Left cardiac atrium (tissue), 4 donors: ENCODE data around the gene THRAP3. TPM values are rescaled to one million over a fixed set of nuclear protein-coding genes. Genes with fewer than 3 reads are reported as not detected.

Experiments used
- ATAC-seq, 2 donors: fragments of 200-7000 bp; cut with Tn5 transposase; one replicate each; pipeline ENCODE4 v1.9.1; 2020; ENCODE audit warnings: mild to moderate bottlenecking in 2 of 2, moderate library complexity in 2 of 2
- DNase-seq: peaks from one replicate; pipeline ENCODE4 v3.0.0-alpha.2; 2020
- intact Hi-C, 2 donors: fragments of 100-400 bp; cut with DNase I; formaldehyde crosslinking; loops; one replicate each; pipeline versions ENCODE4 v1.14.1 to v1.15.1; 2022 to 2023
- total RNA-seq, 2 donors: library from RNA; stranded (reverse); fragmentation: NEBNext Ultra II Directional; extraction: Animal tissue kit (Norgen Biotek cat#: 25700); gene quantifications; one replicate each; pipeline ENCODE4 v1.2.1, GENCODE V29; 2021
- donor health status: DM: no; HTN: yes; CAD: no.
- donor health status: DM: no; HTN: yes; CAD: no; lungs with severe emphysema.
- donor health status: DM: yes; HTN: yes; CAD: no.
- donor health status: Dilated cardiomyopathy.

THRAP3 gene
- total RNA-seq, 2 donors from 2014 or later = 55.9 to 77.0 TPM

DNA sequence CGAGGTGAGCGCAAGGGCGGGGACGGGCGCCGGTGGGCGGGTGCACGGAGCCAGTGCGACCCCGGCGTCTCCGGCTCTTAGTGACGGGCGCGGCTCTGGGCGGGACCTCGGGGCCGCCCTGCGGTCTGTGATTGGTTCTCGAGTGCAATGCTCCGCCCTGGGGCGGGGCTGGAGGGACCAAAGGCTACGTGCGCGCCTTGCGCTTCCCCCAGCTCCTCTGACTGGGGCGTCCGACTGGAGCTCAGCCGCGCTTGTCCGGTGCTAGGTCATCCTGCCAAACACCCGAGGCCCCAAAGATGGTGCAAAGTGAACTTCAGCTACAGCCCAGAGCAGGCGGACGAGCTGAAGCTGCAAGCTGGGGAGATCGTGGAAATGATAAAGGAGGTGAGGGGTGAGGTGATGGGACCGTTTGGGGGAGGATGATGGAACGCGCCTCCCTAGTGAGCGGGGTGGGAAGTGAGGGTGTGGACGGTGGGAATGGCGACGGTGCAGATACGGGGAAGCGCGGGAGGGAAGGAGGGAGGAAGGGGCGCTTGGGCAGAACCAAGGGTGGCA lies 82.7 kb downstream of the THRAP3 start:
- ATAC-seq (peak; percentile 99), DNase-seq (peak; percentile 94)
- intact Hi-C loops = no loop called here

DNA sequence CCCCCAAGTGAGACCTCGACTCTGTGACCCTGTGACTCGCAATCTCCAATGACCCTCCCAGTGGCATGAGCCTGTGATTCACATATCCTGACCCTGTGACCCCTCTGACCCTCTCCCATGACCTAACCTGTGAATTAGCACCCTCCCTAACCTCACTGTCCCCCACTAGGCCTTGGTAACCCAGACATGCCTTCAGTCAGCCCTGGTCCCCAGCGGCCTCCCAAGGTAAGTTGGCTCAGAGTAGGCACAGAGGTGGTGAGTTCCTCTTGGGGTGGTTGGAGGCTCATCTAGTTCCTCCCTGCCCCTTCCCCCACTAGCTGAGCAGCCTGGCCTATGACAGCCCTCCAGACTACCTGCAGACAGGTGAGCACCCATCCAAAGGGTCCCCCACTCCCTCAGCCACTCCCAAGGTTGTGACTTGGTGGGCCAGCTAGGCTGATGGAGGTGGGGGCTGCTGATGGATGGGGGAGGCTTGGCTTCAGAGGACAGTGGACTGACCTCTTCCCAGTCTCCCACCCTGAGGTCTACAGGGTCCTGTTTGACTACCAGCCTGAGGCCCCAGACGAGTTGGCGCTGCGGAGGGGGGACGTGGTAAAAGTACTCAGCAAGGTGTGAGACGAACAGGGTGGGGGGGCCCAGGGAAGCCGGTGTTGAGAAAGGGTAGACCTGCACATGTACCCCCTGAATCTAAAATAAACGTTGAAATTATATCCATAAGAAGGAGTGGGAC lies 83.5 kb downstream of the THRAP3 start:
- intact Hi-C loops = no loop called here
- no peak for DNase-seq
- no peak for ATAC-seq

DNA sequence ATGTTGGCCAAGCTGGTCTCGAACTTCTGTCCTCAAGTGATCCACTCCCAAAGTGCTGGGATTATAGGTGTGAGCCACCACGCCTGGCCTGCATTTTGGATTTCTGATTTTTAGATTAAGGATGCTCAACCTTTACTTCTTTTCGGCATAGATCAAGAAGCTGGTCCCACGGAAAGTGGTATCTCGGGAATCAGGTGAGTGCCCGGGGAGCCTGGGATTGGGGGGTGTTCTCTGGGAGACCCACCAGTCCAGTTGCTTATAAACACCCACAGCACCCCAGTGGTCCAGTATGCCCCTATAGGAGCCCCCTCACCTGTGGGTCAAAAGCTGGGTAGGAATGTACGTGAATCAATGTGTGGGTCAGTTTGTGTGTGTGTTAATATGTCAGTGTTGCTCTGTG lies 85.2 kb downstream of the THRAP3 start:
- ATAC-seq (no peak), DNase-seq (no peak)
- intact Hi-C loops = no loop called here

DNA sequence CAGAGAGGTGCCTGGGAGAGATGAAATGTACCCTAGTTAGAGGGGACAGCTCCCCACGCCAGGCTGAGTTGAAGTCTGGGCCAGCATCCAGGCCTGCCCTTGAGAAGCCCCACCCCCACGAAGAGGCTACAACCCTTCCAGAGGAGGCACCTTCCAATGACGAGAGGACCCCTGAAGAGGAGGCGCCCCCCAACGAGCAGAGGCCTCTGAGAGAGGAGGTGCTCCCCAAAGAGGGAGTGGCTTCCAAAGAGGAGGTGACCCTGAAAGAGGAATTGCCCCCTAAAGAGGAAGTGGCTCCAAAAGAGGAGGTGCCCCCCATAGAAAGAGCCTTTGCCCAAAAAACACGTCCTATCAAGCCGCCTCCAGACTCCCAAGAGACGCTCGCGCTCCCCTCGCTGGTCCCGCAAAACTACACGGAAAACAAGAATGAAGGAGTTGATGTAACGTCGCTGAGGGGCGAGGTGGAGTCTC lies 96.1 kb downstream of the THRAP3 start:
- ATAC-seq = no peak
- DNase-seq = no peak
- intact Hi-C loops = no loop called here

- intact Hi-C loops = no loop called here
- no peak for ATAC-seq
Observed at GRCh38 chr1:36320767-36321118, 96.5 kb downstream of the THRAP3 start.

DNA sequence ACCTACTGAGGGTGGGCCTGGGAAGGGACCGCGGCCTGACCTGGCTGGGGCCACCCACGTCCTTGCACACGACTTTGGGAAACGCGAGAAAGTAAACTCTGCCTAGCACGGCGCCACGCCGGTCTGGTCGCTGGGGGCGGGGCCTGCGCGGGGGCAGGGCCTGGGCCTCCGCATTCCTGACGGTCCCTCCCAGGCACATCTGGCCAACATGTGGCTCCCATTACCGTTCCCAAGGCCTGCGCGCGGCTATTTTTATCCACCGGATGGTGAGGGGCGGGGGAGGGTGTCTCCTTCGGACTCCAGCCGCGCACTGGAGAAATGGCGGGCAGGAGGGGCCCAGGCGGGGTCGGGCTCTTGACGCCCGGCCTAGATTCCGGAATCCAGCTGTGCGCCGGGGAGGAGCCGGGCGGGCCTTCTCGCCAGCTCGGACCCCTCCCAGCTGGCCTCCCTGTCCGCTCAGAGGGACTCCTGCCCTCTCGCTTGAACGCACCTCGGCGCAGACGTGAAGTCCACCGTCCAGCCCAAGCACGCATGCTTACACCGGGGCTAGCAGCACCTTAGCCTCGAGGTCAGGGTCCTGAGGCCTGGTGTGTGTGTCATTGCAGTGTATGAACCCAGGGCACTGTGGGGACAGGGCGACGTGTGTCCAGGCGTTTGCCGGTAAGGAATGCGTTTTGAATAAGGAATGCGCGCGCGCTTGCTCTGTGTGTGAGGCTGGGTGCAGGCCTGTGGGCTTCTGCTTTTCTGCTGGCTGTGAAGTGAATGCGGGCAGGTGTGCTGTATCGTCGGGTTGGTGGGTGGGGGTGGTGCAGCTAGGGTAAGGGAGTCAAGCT lies 97.1 kb downstream of the THRAP3 start:
- ATAC-seq (peak; percentile 66 to 68), DNase-seq (peak; percentile 80)
- intact Hi-C loops = no loop called here

More at GRCh38 chr1:36320767-36321118, 96.5 kb downstream of the THRAP3 start:
- no peak for DNase-seq

GRCh38 chr1:36322041-36322785 lies 98.0 kb downstream of the THRAP3 start:
- peak; percentile 1 for ATAC-seq
- intact Hi-C loops = no loop called here
- DNase-seq = no peak

GRCh38 chr1:36322786-36323635 lies 98.8 kb downstream of the THRAP3 start:
- peak; percentile 63 for DNase-seq
- ATAC-seq = peak; percentile 18 to 43
- intact Hi-C loops = no loop called here

DNA sequence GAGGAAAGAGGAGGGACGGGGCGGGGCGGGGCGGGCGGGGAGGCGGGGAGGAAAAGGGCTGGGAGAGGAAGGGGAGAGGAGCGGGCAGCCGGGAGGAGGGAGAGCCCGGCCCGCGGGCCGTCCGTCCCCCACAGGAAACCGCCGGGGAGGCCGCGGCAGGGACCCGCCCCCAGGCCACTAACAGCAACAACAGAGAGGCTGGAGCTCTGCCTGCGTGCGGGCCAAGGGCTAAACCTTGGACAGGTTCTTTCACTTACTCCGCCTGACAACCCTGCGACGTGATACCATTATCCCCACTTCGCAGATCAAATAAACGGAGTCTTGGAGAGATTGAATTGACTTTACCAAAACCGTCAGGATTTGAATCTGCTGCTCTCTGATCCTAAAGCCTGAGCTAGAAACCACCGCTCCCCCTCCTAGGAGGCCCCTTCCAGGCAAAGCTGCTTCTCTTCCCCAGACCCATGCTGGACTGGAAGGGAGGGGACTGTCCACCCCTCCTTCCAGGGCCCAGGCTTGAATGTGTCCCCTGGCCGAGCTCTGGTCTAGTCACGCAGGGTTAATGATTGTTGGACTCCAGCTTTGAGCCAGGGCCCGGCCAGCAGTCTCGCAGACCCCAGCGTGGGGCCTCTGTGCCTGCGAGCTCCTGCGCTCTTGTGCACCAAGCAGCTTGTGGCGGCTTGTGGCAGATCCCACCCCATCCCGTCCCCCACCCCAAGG lies 99.6 kb downstream of the THRAP3 start, which contains the start of gene EVA1B:
Gene EVA1B (minus strand): TSS at position 10 of the 717 bp plus-strand sequence. CDS start 608 bp downstream, outside the sequence.
- intact Hi-C loops = no loop called here
- DNase-seq (peak; percentile 85), ATAC-seq (peak; percentile 61 to 64)

GRCh38 chr1:36324353-36324703 lies 100.1 kb downstream of the THRAP3 start:
- intact Hi-C loops = no loop called here
- ATAC-seq (no peak), DNase-seq (no peak)

DNA sequence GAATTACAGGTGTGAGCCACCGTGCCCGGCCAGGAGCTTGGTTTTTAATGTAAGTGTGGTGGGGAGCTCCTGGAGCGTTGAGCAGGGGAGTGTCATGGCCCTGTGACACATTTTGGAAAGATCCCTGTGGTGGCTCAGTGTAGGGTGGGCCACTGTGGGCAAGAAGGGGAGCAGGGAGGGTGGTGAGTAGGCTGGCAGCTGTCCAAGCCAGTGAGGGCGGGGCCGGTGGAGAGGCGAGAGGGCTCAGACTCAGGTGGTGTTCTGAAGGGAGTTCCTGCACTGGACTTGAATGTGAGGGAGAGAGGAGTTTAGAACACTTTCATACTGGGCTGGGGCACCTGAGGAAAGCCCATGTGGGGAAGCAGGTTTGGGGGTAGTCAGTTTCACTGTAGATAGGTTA lies 102.3 kb downstream of the THRAP3 start:
- no peak for DNase-seq
- no peak for ATAC-seq
- intact Hi-C loops = no loop called here

DNA sequence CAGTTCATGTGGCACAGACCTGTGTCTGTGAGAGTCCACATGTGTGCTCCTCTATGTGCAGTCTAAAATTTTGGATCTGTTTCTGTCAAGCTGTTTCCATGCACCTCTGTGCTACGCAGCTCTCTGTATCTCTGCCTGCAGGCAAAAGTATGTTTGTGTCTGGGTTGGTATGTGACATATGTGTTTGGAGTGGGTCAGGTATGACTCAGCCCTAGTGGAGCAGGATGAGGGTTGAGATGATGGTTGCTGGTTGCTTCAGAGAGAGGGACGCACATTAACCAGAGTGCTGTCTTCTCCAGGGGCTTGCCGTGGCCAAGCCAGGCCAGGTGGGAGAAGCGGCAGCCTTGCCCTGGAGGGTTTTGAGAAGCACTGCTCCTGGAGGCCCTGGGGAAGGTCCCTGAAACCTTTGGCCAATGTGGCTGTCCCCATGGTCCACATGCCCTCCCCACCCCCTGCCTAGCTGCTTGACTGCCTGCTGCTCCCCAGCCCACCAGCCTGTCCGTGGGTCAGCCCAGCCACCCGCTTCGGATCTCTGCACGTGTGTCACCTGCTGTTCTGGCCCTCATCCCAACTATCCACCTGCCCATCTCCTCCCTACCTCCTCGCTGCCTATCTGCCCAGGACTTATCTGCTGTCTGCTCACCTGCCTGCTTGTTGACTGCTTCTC lies 103.3 kb downstream of the THRAP3 start:
- no peak for DNase-seq

GRCh38 chr1:36328088-36328480 lies 103.8 kb downstream of the THRAP3 start:
- ATAC-seq = no peak
- intact Hi-C loops = no loop called here
- DNase-seq = no peak

More for the DNA sequence above, 103.3 kb downstream of the THRAP3 start:
- ATAC-seq = no peak
- intact Hi-C loops = no loop called here

- ATAC-seq (peak; percentile 28 to 48), DNase-seq (peak; percentile 62)
- intact Hi-C loops = no loop called here
Observed at GRCh38 chr1:36328713-36329112, 104.5 kb downstream of the THRAP3 start.

DNA sequence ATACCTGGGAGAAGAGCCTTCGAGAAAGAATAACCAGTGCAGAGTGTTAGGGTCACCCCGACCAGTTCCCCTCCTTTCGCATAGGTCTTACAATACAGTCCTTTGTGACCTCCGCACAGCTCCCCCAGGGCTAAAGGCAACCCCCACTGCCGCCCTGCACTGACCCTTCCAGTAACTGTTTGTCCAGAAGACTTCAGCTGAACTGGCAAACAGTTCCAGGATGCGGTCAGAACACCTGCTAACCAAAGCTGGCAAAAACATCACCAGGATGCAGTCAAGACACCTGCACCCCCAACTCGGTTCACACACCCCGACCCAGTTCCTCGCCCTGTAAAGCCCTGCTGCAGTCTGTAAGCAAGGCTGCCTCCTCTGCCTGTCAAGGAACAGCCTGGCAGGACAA lies 105.6 kb downstream of the THRAP3 start:
- DNase-seq (no peak), ATAC-seq (no peak)
- intact Hi-C loops = no loop called here

DNA sequence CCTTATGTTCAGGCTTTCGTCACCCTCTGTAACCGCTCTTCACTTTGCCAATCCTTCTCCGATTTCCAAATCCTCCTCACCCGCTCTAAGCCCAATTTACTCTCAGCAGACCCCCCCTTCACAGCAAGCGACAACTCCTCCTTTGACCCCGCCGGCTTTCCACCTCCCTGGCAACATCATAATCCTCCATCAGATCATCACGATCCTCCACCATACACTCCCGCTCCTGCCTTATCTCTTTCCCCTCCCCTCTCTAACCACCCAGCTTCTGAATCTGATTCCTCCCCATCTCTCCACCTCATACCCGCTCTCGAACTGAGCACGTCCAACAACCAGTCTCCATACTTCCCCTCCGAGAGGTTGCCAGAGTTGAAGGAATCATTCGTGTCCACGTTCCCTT lies 106.7 kb downstream of the THRAP3 start:
- ATAC-seq (no peak), DNase-seq (no peak)
- intact Hi-C loops = no loop called here

DNA sequence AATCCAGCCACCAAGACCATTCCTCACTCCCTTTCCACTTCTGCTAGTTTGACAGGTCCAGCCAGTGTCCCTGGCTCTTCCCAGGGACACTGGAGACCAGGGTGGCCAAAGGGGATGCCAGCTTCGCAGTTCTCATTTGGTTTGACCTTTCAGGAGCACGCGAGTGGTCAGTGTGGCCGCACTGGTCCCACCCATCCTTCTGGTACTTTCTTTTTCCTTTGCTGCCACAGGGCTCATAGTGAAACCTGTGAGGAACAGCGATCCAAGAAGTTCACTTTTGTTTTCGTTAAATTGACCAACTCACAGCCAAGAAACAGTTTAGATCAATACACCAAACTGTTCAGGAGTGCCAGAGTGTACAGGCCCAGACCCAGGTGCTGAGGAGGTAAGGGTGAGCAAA lies 113.6 kb downstream of the THRAP3 start:
- ATAC-seq = no peak
- intact Hi-C loops = no loop called here
- DNase-seq = no peak
